ENCODE measurements around the gene PSME3IP1.
"Not testable (repeated sequence)": the region's sequence is repeated elsewhere in the genome, so short reads cannot be mapped to it uniquely, and the experiment has no call there.

PSME3IP1 gene

DNA sequence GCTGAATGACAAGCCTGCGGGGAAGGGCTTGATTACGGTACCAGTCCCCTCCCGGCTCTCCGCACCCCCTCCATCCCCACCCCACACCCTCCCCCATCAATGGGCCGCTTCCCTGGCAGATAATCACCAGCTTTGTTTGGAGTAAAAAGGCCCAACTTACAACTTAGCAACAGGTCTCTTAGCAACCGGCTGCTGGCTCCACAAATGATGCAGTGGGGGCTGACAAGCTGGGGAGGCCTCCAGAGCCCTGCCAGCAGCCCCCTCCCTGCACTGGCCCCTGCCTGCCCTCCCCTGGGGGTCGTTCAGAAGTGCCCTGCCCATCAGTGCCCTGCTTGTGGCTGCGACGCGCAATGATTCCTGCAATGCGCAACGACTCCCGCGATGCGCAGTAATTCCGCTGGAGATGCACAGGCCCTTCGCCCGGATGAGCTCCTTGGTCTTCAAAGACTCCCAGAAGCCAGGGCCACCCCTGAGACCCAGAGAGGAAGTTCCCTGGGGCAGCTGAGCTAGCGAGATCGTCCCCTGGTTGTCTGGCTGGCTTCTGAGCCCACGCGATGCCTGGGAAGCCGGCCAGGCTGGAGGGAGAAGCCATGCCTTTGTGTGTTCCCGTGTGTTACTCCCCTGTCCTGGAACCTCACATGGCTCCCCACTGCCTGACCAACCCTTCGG is 70.2 kb downstream of the PSME3IP1 start:
- Mint-ChIP-seq H3K36me3 (ENCODE audit: insufficient read depth) (peaks cover 2% of the 10 kb centered on the region), H3K27ac (ENCODE audit: low read depth) (no peak overlapping the region), H3K27me3 (no peaks in the 10 kb centered on the region), H3K4me3 (no peak overlapping the region), H3K4me1 (no peaks in the 10 kb centered on the region), H3K9me3 (no peaks in the 10 kb centered on the region)
- no peak for ATAC-seq (replicated peaks; ENCODE audit: extremely low read depth, poor library complexity, severe bottlenecking)
- DNase-seq (ENCODE audit: low spot score in 2 of 2): no peak

- no peaks in the 10 kb centered on the region for H3K27me3 Mint-ChIP-seq
- H3K27ac Mint-ChIP-seq (ENCODE audit: low read depth): no peak overlapping the region
- ATAC-seq (replicated peaks; ENCODE audit: extremely low read depth, poor library complexity, severe bottlenecking) (no peak), DNase-seq (ENCODE audit: low spot score in 2 of 2) (no peak)
- H3K36me3 Mint-ChIP-seq (ENCODE audit: insufficient read depth): no peaks in the 10 kb centered on the region
- H3K9me3 Mint-ChIP-seq: no peaks in the 10 kb centered on the region
- no peaks in the 10 kb centered on the region for H3K4me1 Mint-ChIP-seq
- H3K4me3 Mint-ChIP-seq: no peak overlapping the region
These were observed 70.7 kb downstream of the PSME3IP1 start for GRCh38 chr16:57115168-57115513.

DNA sequence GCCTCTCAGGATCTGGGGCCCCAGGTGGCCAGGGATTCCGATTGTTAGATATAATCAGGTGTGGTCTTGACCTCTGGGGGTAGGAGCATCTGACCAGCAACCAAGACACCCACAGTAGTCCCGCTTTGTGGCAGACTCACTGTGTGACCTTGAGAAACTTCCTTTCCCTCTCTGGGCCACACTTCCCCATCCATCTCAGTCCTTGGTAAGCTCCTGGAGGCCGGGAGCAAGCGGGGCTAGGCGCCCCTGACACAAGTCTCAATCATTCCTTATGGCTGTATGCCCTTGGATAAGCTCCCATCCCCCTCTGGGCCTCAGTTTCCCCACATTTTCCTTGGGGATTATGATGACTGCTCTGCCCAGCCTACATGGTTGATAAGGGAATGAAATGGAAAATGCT is 72.2 kb downstream of the PSME3IP1 start:
- Mint-ChIP-seq H3K36me3 (ENCODE audit: insufficient read depth) (no peaks in the 10 kb centered on the region), H3K27me3 (no peaks in the 10 kb centered on the region)

GRCh38 chr16:57113042-57113453 is 72.8 kb downstream of the PSME3IP1 start:
- H3K9me3 Mint-ChIP-seq: no peaks in the 10 kb centered on the region
- no peaks in the 10 kb centered on the region for H3K4me1 Mint-ChIP-seq
- no peaks in the 10 kb centered on the region for H3K27me3 Mint-ChIP-seq
- no peak for ATAC-seq (replicated peaks; ENCODE audit: extremely low read depth, poor library complexity, severe bottlenecking)
- H3K4me3 Mint-ChIP-seq: no peak overlapping the region
- no peak for DNase-seq (ENCODE audit: low spot score in 2 of 2)
- no peaks in the 10 kb centered on the region for H3K36me3 Mint-ChIP-seq (ENCODE audit: insufficient read depth)
- H3K27ac Mint-ChIP-seq (ENCODE audit: low read depth): no peak overlapping the region

More for the DNA sequence above, 72.2 kb downstream of the PSME3IP1 start:
- H3K4me3 Mint-ChIP-seq: no peak overlapping the region
- DNase-seq (ENCODE audit: low spot score in 2 of 2) (no peak), ATAC-seq (replicated peaks; ENCODE audit: extremely low read depth, poor library complexity, severe bottlenecking) (no peak)
- H3K27ac Mint-ChIP-seq (ENCODE audit: low read depth): no peak overlapping the region
- H3K4me1 Mint-ChIP-seq: no peaks in the 10 kb centered on the region
- no peaks in the 10 kb centered on the region for H3K9me3 Mint-ChIP-seq

GRCh38 chr16:57112403-57113041 is 73.3 kb downstream of the PSME3IP1 start:
- H3K4me1 Mint-ChIP-seq: no peaks in the 10 kb centered on the region
- no peaks in the 10 kb centered on the region for H3K36me3 Mint-ChIP-seq (ENCODE audit: insufficient read depth)
- no peak overlapping the region for H3K4me3 Mint-ChIP-seq
- no peaks in the 10 kb centered on the region for H3K9me3 Mint-ChIP-seq
- DNase-seq (ENCODE audit: low spot score in 2 of 2): no peak
- H3K27me3 Mint-ChIP-seq: no peaks in the 10 kb centered on the region
- no peak for ATAC-seq (replicated peaks; ENCODE audit: extremely low read depth, poor library complexity, severe bottlenecking)
- no peak overlapping the region for H3K27ac Mint-ChIP-seq (ENCODE audit: low read depth)

- no peak for ATAC-seq (replicated peaks; ENCODE audit: extremely low read depth, poor library complexity, severe bottlenecking)
- Mint-ChIP-seq H3K9me3 (no peaks in the 10 kb centered on the region), H3K27ac (ENCODE audit: low read depth) (no peak overlapping the region), H3K4me1 (peaks cover 3% of the 10 kb centered on the region), H3K27me3 (no peaks in the 10 kb centered on the region), H3K4me3 (no peak overlapping the region), H3K36me3 (ENCODE audit: insufficient read depth) (peaks cover 1% of the 10 kb centered on the region)
- no peak for DNase-seq (ENCODE audit: low spot score in 2 of 2)
These were observed 74.4 kb downstream of the PSME3IP1 start for GRCh38 chr16:57111420-57111819.

DNA sequence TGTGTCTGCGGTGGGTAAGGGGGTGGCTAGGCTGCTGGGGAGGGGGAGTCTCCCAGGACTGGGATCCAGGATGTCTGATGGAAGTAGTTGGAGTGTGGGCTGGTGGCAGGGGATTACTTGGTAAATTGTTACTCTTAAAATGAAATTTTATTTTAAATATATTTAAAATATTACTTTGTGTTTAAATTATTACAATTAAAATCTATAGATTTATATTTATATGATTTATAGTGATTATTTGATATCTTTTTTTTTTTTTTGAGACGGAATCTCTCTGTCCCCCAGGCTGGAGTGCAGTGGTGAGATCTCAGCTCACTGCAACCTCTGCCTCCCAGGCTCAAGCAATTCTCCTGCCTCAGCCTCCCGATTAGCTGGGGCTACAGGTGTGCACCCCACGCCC is 74.9 kb downstream of the PSME3IP1 start:
- ATAC-seq (replicated peaks; ENCODE audit: extremely low read depth, poor library complexity, severe bottlenecking) (no peak), DNase-seq (ENCODE audit: low spot score in 2 of 2) (no peak)
- H3K36me3 Mint-ChIP-seq (ENCODE audit: insufficient read depth): peaks cover 2% of the 10 kb centered on the region
- peaks cover 7% of the 10 kb centered on the region for H3K4me1 Mint-ChIP-seq
- H3K27me3 Mint-ChIP-seq: no peaks in the 10 kb centered on the region
- H3K9me3 Mint-ChIP-seq: no peaks in the 10 kb centered on the region
- H3K4me3 Mint-ChIP-seq: no peak overlapping the region
- no peak overlapping the region for H3K27ac Mint-ChIP-seq (ENCODE audit: low read depth)

DNA sequence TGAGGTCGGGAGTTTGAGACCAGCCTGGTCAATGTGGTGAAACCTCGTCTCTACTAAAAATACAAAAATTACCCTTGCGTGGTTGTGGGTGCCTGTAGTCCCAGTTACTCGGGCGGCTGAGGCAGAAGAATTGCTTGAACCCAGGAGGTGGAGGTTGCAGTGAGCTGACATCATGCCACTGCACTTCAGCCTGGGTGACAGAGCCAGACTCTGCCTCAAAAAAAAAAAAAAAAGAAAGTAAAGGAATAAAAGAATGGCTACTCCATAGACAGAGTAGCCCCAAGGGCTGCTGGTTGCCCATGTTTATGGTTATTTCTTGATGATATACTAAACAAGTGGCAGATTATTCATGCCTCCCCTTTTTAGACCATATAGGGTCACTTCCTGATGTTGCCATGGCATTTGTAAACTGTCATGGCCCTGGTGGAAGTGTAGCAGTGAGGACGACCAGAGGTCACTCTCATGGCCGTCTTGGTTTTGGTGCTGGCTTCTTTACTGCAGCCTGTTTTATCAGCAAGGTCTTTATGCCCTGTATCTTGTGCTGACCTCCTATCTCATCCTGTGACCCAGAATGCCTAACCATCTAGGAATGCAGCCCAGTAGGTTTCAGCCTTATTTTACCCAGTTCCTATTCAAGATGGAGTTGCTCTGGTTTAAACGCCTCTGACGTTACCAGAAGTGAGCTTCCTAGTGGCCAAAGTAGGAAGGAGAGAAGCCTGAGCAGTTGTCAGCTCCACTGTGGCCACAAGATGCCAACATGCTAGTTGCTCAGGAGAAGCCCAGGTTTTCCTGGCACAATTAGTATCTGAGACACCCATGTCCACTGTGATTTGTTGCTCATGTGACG is 76.4 kb downstream of the PSME3IP1 start:
- not testable (repeated sequence) for DNase-seq (ENCODE audit: low spot score in 2 of 2); H3K9me3 Mint-ChIP-seq; H3K27ac Mint-ChIP-seq (ENCODE audit: low read depth); H3K36me3 Mint-ChIP-seq (ENCODE audit: insufficient read depth); ATAC-seq (replicated peaks; ENCODE audit: extremely low read depth, poor library complexity, severe bottlenecking); H3K27me3 Mint-ChIP-seq; H3K4me3 Mint-ChIP-seq
- peaks cover 15% of the 10 kb centered on the region for H3K4me1 Mint-ChIP-seq

DNA sequence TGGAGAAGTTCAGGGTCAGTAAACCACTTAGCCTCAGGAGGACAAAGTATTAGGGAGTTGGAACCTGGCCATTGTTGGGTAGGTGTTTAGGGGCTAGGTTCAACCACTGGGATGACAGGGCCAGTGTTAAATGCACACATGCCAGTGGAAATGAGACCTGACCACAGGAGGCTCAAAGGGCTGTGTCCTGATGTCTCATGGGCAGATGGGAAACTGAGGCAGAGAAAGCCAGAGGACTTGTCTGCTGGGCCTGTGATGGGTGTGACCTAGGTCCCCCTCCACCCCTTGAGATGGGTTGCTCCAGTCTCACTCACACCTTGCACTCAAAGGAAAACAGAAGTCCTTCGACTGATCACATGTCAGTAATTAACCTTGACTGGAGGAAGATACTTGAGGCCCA is 77.4 kb downstream of the PSME3IP1 start:
- H3K36me3 Mint-ChIP-seq (ENCODE audit: insufficient read depth): peaks cover 2% of the 10 kb centered on the region
- no peak for ATAC-seq (replicated peaks; ENCODE audit: extremely low read depth, poor library complexity, severe bottlenecking)
- no peak overlapping the region for H3K4me3 Mint-ChIP-seq
- H3K27ac Mint-ChIP-seq (ENCODE audit: low read depth): no peak overlapping the region
- H3K4me1 Mint-ChIP-seq: peaks cover 21% of the 10 kb centered on the region
- no peaks in the 10 kb centered on the region for H3K9me3 Mint-ChIP-seq
- no peaks in the 10 kb centered on the region for H3K27me3 Mint-ChIP-seq
- no peak for DNase-seq (ENCODE audit: low spot score in 2 of 2)

GRCh38 chr16:57107321-57107922 is 78.4 kb downstream of the PSME3IP1 start:
- Mint-ChIP-seq H3K4me3 (no peak overlapping the region), H3K36me3 (ENCODE audit: insufficient read depth) (peaks cover 2% of the 10 kb centered on the region), H3K27me3 (no peaks in the 10 kb centered on the region), H3K27ac (ENCODE audit: low read depth) (no peak overlapping the region), H3K9me3 (no peaks in the 10 kb centered on the region), H3K4me1 (peaks cover 26% of the 10 kb centered on the region)
- DNase-seq (ENCODE audit: low spot score in 2 of 2): no peak
- ATAC-seq (replicated peaks; ENCODE audit: extremely low read depth, poor library complexity, severe bottlenecking): no peak

DNA sequence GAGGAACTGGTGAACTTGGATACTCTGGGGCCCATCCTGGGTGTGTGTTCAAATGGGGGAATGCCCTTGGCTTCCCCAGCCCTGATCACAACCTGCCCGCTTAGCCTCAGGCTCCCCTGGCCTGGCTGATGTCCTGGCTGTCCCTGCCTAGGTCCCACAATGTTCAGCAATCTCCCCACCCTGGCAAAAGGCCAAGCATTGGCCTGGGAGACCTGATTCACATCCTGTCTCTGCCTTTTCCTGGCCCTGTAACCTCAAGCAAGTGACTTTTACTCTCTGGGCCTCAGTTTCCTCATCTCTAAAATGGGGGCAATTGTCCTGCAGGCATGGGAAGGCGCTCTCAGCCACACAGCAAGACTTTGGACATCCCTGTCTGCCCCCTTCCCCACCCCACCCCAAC is 79.1 kb downstream of the PSME3IP1 start:
- no peaks in the 10 kb centered on the region for H3K9me3 Mint-ChIP-seq
- no peak for DNase-seq (ENCODE audit: low spot score in 2 of 2)
- ATAC-seq (replicated peaks; ENCODE audit: extremely low read depth, poor library complexity, severe bottlenecking): no peak
- no peaks in the 10 kb centered on the region for H3K27me3 Mint-ChIP-seq
- no peak overlapping the region for H3K4me3 Mint-ChIP-seq
- H3K27ac Mint-ChIP-seq (ENCODE audit: low read depth): peak overlapping the region; percentile 5
- H3K4me1 Mint-ChIP-seq: peaks cover 26% of the 10 kb centered on the region
- peaks cover 2% of the 10 kb centered on the region for H3K36me3 Mint-ChIP-seq (ENCODE audit: insufficient read depth)

GRCh38 chr16:57105184-57105583 is 80.7 kb downstream of the PSME3IP1 start:
- Mint-ChIP-seq H3K27ac (ENCODE audit: low read depth) (no peak overlapping the region), H3K9me3 (no peaks in the 10 kb centered on the region), H3K4me3 (no peak overlapping the region), H3K27me3 (no peaks in the 10 kb centered on the region), H3K36me3 (ENCODE audit: insufficient read depth) (peaks cover 2% of the 10 kb centered on the region), H3K4me1 (peaks cover 26% of the 10 kb centered on the region)
- DNase-seq (ENCODE audit: low spot score in 2 of 2) (no peak), ATAC-seq (replicated peaks; ENCODE audit: extremely low read depth, poor library complexity, severe bottlenecking) (no peak)

Measured in central memory CD8-positive, alpha-beta T cell (primary cell).